Fibroblast of lung (primary cell): ENCODE data around the gene SLC1A1. TPM values are rescaled to one million over a fixed set of nuclear protein-coding genes. Genes with fewer than 3 reads are reported as not detected.

Experiments used
- DNase-seq, 2 donors: peaks; one replicate each; pipeline versions ENCODE4 v3.0.0 to v3.0.0-alpha.2; 2010; ENCODE audit warnings: low read depth in 2 of 2
- H2AFZ ChIP-seq: 2 replicates; pipeline ENCODE4 v1.5.1; 2012; ENCODE audit warnings: low read length, control low read depth, inconsistent platforms
- H3K27ac ChIP-seq: 2 replicates; pipeline ENCODE4 v1.5.1; 2011; ENCODE audit warnings: low read length, control low read depth; ENCODE audit not compliant: insufficient read depth
- H3K27me3 ChIP-seq: 2 replicates; pipeline ENCODE4 v1.5.1; 2011; ENCODE audit warnings: mild to moderate bottlenecking, low read length; ENCODE audit not compliant: control insufficient read depth, insufficient read depth
- H3K36me3 ChIP-seq: 2 replicates; pipeline ENCODE4 v1.5.1; 2011; ENCODE audit warnings: low read length; ENCODE audit not compliant: control insufficient read depth, insufficient read depth
- H3K4me1 ChIP-seq: 2 replicates; pipeline ENCODE4 v1.5.1; 2011; ENCODE audit warnings: low read length; ENCODE audit not compliant: control insufficient read depth, insufficient read depth; ENCODE audit errors: extremely low read depth
- H3K4me2 ChIP-seq: 2 replicates; pipeline ENCODE4 v1.5.1; 2011; ENCODE audit warnings: low read length, control low read depth; ENCODE audit not compliant: insufficient read depth; ENCODE audit errors: extremely low read depth
- H3K4me3 ChIP-seq, 4 experiments: fragments of 200-600 bp in 1 of 4; sonication (generic) in 1 of 4; replicated peaks in 1 of 4; 2 replicates each; pipeline ENCODE4 v1.5.1; 2011 to 2016; ENCODE audit warnings: low read length in 4 of 4, low read depth in 3 of 4, mild to moderate bottlenecking in 3 of 4, control low read depth in 2 of 4, inconsistent platforms in 1 of 4, mixed read lengths in 1 of 4; ENCODE audit not compliant: insufficient read depth in 1 of 4; ENCODE audit errors: control extremely low read depth in 1 of 4
- H3K79me2 ChIP-seq: 2 replicates; pipeline ENCODE4 v1.5.1; 2012; ENCODE audit warnings: mild to moderate bottlenecking, low read length, inconsistent platforms; ENCODE audit not compliant: control insufficient read depth, insufficient read depth
- H3K9ac ChIP-seq: 2 replicates; pipeline ENCODE4 v1.5.1; 2011; ENCODE audit warnings: mild to moderate bottlenecking, low read length, control low read depth; ENCODE audit not compliant: insufficient read depth
- H3K9me3 ChIP-seq: 2 replicates; pipeline ENCODE4 v1.5.1; 2012; ENCODE audit warnings: low read depth, low read length; ENCODE audit not compliant: control insufficient read depth, insufficient read depth
- H4K20me1 ChIP-seq: 2 replicates; pipeline ENCODE4 v1.5.1; 2011; ENCODE audit warnings: low read length; ENCODE audit not compliant: control insufficient read depth, insufficient read depth; ENCODE audit errors: extremely low read depth
- EZH2 ChIP-seq: IDR thresholded peaks from 2 replicates; pipeline ENCODE4 v1.5.1; 2012; ENCODE audit warnings: low read length, control low read depth, mild to moderate bottlenecking; ENCODE audit errors: missing control alignments
- polyA plus RNA-seq, 2 donors: library from polyadenylated mRNA; depleted of rRNA in 1 of 2; stranded (reverse) in 1 of 2; unstranded in 1 of 2; fragments of >200 nt; gene quantifications; 2 replicates each; pipeline ENCODE4 v1.2.1, GENCODE V29; 2011 to 2012; ENCODE audit warnings: missing spikeins in 1 of 2
- total RNA-seq: library from RNA; depleted of rRNA; stranded (reverse); fragments of >200 nt; gene quantifications from 2 replicates; pipeline ENCODE4 v1.2.1, GENCODE V29; 2014
- TF ChIP-seq, protein P1 (sequence below), 2 donors: IDR thresholded peaks in 1 of 2; conservative IDR thresholded peaks in 1 of 2; 1 replicate in 1 of 2; 2 replicates in 1 of 2; pipeline ENCODE4 v1.5.1; 2011 to 2012; ENCODE audit warnings: low read length in 2 of 2, control low read depth in 1 of 2, inconsistent platforms in 1 of 2, low read depth in 1 of 2, mild to moderate bottlenecking in 1 of 2

The SLC1A1 gene
- total and polyA plus RNA-seq, 2 donors (not counting 1 experiment from before 2014, with no cell fraction given): 4.5 to 64.1 TPM

DNA sequence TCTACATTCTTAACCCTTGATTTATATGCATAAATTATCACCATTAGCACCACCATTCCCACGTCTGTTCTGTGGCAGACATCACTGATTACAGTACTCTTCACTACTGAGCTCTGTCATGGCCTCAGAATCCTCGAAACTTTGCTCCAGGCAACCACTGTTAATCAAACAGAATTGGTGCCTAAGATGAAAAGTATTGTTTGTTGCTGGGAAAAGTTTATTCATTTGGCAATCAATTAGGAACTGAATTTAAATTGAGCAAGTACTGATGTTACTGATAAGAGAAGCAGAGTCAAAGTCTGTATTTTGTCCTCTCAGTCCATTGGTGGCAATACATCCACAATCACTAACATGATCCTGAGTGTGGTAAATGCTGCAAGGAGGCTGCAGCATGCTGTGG, 12.8 kb downstream of the SLC1A1 start:
- Histone ChIP-seq H3K4me1 (peaks cover 7% of the 10 kb centered on the region), H3K27me3 (no peaks in the 10 kb centered on the region), H3K4me2 (no peak overlapping the region), H4K20me1 (no peaks in the 10 kb centered on the region), H3K9ac (no peak overlapping the region), H3K9me3 (no peaks in the 10 kb centered on the region), H3K4me3 (no peak overlapping the region), H3K79me2 (no peaks in the 10 kb centered on the region), H3K27ac (no peak overlapping the region), H3K36me3 (no peaks in the 10 kb centered on the region), H2AFZ (no peak overlapping the region)
- DNase-seq: no peak
- no peak for TF ChIP-seq EZH2
- TF ChIP-seq, protein P1, sequence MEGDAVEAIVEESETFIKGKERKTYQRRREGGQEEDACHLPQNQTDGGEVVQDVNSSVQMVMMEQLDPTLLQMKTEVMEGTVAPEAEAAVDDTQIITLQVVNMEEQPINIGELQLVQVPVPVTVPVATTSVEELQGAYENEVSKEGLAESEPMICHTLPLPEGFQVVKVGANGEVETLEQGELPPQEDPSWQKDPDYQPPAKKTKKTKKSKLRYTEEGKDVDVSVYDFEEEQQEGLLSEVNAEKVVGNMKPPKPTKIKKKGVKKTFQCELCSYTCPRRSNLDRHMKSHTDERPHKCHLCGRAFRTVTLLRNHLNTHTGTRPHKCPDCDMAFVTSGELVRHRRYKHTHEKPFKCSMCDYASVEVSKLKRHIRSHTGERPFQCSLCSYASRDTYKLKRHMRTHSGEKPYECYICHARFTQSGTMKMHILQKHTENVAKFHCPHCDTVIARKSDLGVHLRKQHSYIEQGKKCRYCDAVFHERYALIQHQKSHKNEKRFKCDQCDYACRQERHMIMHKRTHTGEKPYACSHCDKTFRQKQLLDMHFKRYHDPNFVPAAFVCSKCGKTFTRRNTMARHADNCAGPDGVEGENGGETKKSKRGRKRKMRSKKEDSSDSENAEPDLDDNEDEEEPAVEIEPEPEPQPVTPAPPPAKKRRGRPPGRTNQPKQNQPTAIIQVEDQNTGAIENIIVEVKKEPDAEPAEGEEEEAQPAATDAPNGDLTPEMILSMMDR (conservative IDR thresholded peaks at IDR 0.05 in 1 of 2, IDR thresholded peaks at IDR 0.05 in 1 of 2; ENCODE audit: low read depth in 1 of 2, low read length in 2 of 2): no peak

DNA sequence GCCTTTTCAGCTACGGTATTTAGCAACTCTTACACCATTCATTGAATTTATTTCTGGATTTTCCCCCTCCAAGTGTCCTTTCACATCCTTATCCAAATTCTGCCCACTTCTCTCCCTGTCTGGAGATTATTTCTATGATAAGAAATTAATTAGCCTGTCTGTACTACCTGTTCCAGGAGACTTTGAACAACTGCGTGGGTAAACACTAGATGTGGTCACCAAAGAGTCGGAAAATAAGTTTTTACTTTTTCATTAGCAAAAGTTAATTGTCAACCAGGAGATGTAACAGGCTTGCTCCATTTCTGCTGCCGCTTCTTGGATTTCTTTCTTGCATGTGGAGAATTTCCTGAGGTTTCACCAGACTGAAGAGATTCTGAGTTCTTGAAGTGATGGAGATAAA, 14.0 kb downstream of the SLC1A1 start:
- H3K9ac ChIP-seq: no peak overlapping the region
- H3K27me3 ChIP-seq: no peaks in the 10 kb centered on the region
- no peak for TF ChIP-seq EZH2
- TF ChIP-seq, protein P1 (conservative IDR thresholded peaks at IDR 0.05 in 1 of 2, IDR thresholded peaks at IDR 0.05 in 1 of 2; ENCODE audit: low read depth in 1 of 2, low read length in 2 of 2): no peak
- H3K4me3 ChIP-seq: no peak overlapping the region
- H3K9me3 ChIP-seq: no peaks in the 10 kb centered on the region
- H3K4me2 ChIP-seq: no peak overlapping the region
- peaks cover 9% of the 10 kb centered on the region for H3K4me1 ChIP-seq
- no peak for DNase-seq
- no peaks in the 10 kb centered on the region for H3K79me2 ChIP-seq
- no peaks in the 10 kb centered on the region for H3K36me3 ChIP-seq
- no peaks in the 10 kb centered on the region for H4K20me1 ChIP-seq
- no peak overlapping the region for H2AFZ ChIP-seq
- no peak overlapping the region for H3K27ac ChIP-seq

DNA sequence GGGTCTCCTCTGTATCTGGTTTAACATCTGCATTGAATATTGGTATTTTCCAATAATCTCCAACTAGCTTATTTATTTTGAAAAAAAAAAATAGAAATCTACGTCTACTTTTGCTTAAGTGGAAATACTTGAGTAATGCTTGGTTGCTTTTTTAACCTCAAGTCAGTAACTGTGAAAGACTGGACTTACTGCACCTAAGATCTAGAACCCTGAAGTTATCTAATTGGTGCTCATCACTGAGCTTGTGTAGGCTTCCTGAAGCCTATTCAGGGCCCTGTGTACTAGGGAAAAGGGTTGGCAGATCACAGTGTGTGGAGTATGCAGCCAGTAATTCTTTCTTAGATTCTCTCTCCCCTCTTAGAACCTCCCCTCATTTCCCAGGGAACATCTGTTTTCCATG, 16.2 kb downstream of the SLC1A1 start:
- no peak overlapping the region for H3K27ac ChIP-seq
- H3K36me3 ChIP-seq: no peaks in the 10 kb centered on the region
- no peaks in the 10 kb centered on the region for H3K27me3 ChIP-seq
- no peak overlapping the region for H2AFZ ChIP-seq
- H3K4me3 ChIP-seq: no peak overlapping the region
- DNase-seq: no peak
- no peak overlapping the region for H3K9ac ChIP-seq
- TF ChIP-seq, protein P1 (conservative IDR thresholded peaks at IDR 0.05 in 1 of 2, IDR thresholded peaks at IDR 0.05 in 1 of 2; ENCODE audit: low read depth in 1 of 2, low read length in 2 of 2): no peak
- TF ChIP-seq EZH2: no peak
- no peaks in the 10 kb centered on the region for H3K9me3 ChIP-seq
- H3K4me1 ChIP-seq: peaks cover 11% of the 10 kb centered on the region
- no peaks in the 10 kb centered on the region for H3K79me2 ChIP-seq
- no peak overlapping the region for H3K4me2 ChIP-seq
- H4K20me1 ChIP-seq: no peaks in the 10 kb centered on the region
